Epithelial cell of prostate (primary cell): ENCODE measurements around the gene OSBPL5.

Source experiments
- DNase-seq: peaks from one replicate; pipeline ENCODE4 v3.0.0-alpha.2; 2011; ENCODE audit warnings: low read depth, low spot score
- H3K27ac ChIP-seq: fragments of 450-650 bp; 2 replicates; pipeline ENCODE4 v1.5.1; 2017; ENCODE audit warnings: mild to moderate bottlenecking

OSBPL5 gene

GRCh38 chr11:3153291-3153861 is 11.7 kb downstream of the OSBPL5 start:
- no peak for DNase-seq
- no peak overlapping the region for H3K27ac ChIP-seq

- DNase-seq: no peak
- H3K27ac ChIP-seq: no peak overlapping the region
Measured at GRCh38 chr11:3152471-3153110, 12.5 kb downstream of the OSBPL5 start.

GRCh38 chr11:3150726-3151125 is 14.4 kb downstream of the OSBPL5 start:
- H3K27ac ChIP-seq: no peak overlapping the region
- DNase-seq: no peak

- no peak overlapping the region for H3K27ac ChIP-seq
- no peak for DNase-seq
Measured at GRCh38 chr11:3149852-3150188, 15.3 kb downstream of the OSBPL5 start.

GRCh38 chr11:3148990-3149851 is 15.9 kb downstream of the OSBPL5 start:
- H3K27ac ChIP-seq: no peak overlapping the region
- DNase-seq: no peak

GRCh38 chr11:3148255-3148989 is 16.7 kb downstream of the OSBPL5 start:
- DNase-seq: no peak
- H3K27ac ChIP-seq: no peak overlapping the region

GRCh38 chr11:3147626-3148025 is 17.5 kb downstream of the OSBPL5 start:
- H3K27ac ChIP-seq: no peak overlapping the region
- no peak for DNase-seq

- H3K27ac ChIP-seq: no peak overlapping the region
- DNase-seq: no peak
Measured at GRCh38 chr11:3147257-3147619, 17.9 kb downstream of the OSBPL5 start.

- H3K27ac ChIP-seq: no peak overlapping the region
Measured at GRCh38 chr11:3146612-3147256, 18.4 kb downstream of the OSBPL5 start.

GRCh38 chr11:3145206-3145520 is 19.9 kb downstream of the OSBPL5 start:
- DNase-seq: no peak
- H3K27ac ChIP-seq: no peak overlapping the region

More at GRCh38 chr11:3146612-3147256, 18.4 kb downstream of the OSBPL5 start:
- no peak for DNase-seq

GRCh38 chr11:3144296-3145205 is 20.6 kb downstream of the OSBPL5 start:
- no peak for DNase-seq
- no peak overlapping the region for H3K27ac ChIP-seq

- DNase-seq: no peak
- H3K27ac ChIP-seq: no peak overlapping the region
Measured at GRCh38 chr11:3143136-3143880, 21.8 kb downstream of the OSBPL5 start.

GRCh38 chr11:3140291-3140603 is 24.9 kb downstream of the OSBPL5 start:
- no peak for DNase-seq
- H3K27ac ChIP-seq: no peak overlapping the region

GRCh38 chr11:3139481-3140290 is 25.4 kb downstream of the OSBPL5 start:
- no peak overlapping the region for H3K27ac ChIP-seq
- DNase-seq: no peak

GRCh38 chr11:3139086-3139440 is 26.0 kb downstream of the OSBPL5 start:
- DNase-seq: no peak
- no peak overlapping the region for H3K27ac ChIP-seq

- no peak for DNase-seq
- no peak overlapping the region for H3K27ac ChIP-seq
Measured at GRCh38 chr11:3138178-3139085, 26.7 kb downstream of the OSBPL5 start.

- no peak for DNase-seq
Measured at GRCh38 chr11:3137486-3138177, 27.5 kb downstream of the OSBPL5 start.

More at GRCh38 chr11:3137486-3138177, 27.5 kb downstream of the OSBPL5 start:
- no peak overlapping the region for H3K27ac ChIP-seq
